Psoas muscle (tissue), 8 donors: ENCODE data around the gene GH2. TPM values are rescaled to one million over a fixed set of nuclear protein-coding genes. Genes with fewer than 3 reads are reported as not detected.

Experiments
- ATAC-seq, 4 donors: fragments of 200-7000 bp; cut with Tn5 transposase; one replicate each; pipeline ENCODE4 v1.9.1; 2020; ENCODE audit warnings: moderate library complexity in 3 of 4, mild to moderate bottlenecking in 2 of 4
- DNase-seq, 2 donors: peaks; one replicate each; pipeline ENCODE4 v3.0.0-alpha.2; 2020
- H3K27ac ChIP-seq: fragments of 200-600 bp; one replicate; pipeline ENCODE4 v1.8.0; 2022
- H3K27me3 ChIP-seq, 3 donors: fragments of 200-600 bp in 1 of 3; one replicate each; pipeline versions ENCODE4 v1.6.1 to v1.8.0; 2013 to 2022; ENCODE audit warnings: low read length in 2 of 3, mild to moderate bottlenecking in 2 of 3, moderate library complexity in 1 of 3; ENCODE audit not compliant: insufficient read depth in 3 of 3
- H3K36me3 ChIP-seq, 2 donors: fragments of 200-600 bp in 1 of 2; one replicate each; pipeline versions ENCODE4 v1.6.1 to v1.8.0; 2013 to 2022; ENCODE audit warnings: low read depth in 1 of 2, mild to moderate bottlenecking in 1 of 2, moderate library complexity in 1 of 2; ENCODE audit not compliant: insufficient read depth in 1 of 2
- H3K4me1 ChIP-seq: fragments of 200-600 bp; one replicate; pipeline ENCODE4 v1.8.0; 2022
- H3K4me3 ChIP-seq: fragments of 200-600 bp; one replicate; pipeline ENCODE4 v1.8.0; 2022; ENCODE audit warnings: mild to moderate bottlenecking
- H3K9me3 ChIP-seq: fragments of 200-600 bp; one replicate; pipeline ENCODE4 v1.8.0; 2022
- CTCF ChIP-seq: fragments of 200-600 bp; IDR thresholded peaks from one replicate; pipeline ENCODE4 v1.8.0; 2022; ENCODE audit warnings: antibody characterized with exemption
- WGBS, 3 donors: extraction: QIAGEN DNeasy Blood & Tissue Kit; methylation state at CpG; one replicate each; pipeline versions ENCODE4 v1.1.6 to v1.1.7; 2013; 5-methylcytosine and 5-hydroxymethylcytosine counted together
- intact Hi-C, 2 donors: fragments of 100-400 bp; cut with DNase I; formaldehyde crosslinking; loops; one replicate each; pipeline versions ENCODE4 v1.11.0 to v1.14.2; 2022
- polyA plus RNA-seq, 3 donors: library from polyadenylated mRNA; stranded (reverse); fragments of 200-250 nt; gene quantifications; one replicate each; pipeline ENCODE4 v1.2.3, GENCODE V29; 2013
- total RNA-seq, 4 donors: library from RNA; stranded (reverse); fragmentation: NEBNext Ultra II Directional in 2 of 4; extraction: Animal tissue kit (Norgen Biotek cat#: 25700) in 2 of 4; gene quantifications; one replicate each; pipeline versions ENCODE4 v1.2.1 to v1.2.4, GENCODE V29; 2021 to 2023
- donor health status: healthy with polysubstance abuse.
- donor health status: DM: no; HTN: no; CAD: no; lungs with moderate emphysema.
- donor health status: Bipolar disorder and iron deficiency.
- donor health status: healthy.
- donor health status: DM: yes; HTN: yes; CAD: no.
- donor health status: DM: no; HTN: no; CAD: no.
- donor health status: DM: no; HTN: no; CAD: no.
- donor health status: DM: yes; HTN: yes; CAD: no.

The GH2 gene
- total and polyA plus RNA-seq, 7 donors: not detected

DNA sequence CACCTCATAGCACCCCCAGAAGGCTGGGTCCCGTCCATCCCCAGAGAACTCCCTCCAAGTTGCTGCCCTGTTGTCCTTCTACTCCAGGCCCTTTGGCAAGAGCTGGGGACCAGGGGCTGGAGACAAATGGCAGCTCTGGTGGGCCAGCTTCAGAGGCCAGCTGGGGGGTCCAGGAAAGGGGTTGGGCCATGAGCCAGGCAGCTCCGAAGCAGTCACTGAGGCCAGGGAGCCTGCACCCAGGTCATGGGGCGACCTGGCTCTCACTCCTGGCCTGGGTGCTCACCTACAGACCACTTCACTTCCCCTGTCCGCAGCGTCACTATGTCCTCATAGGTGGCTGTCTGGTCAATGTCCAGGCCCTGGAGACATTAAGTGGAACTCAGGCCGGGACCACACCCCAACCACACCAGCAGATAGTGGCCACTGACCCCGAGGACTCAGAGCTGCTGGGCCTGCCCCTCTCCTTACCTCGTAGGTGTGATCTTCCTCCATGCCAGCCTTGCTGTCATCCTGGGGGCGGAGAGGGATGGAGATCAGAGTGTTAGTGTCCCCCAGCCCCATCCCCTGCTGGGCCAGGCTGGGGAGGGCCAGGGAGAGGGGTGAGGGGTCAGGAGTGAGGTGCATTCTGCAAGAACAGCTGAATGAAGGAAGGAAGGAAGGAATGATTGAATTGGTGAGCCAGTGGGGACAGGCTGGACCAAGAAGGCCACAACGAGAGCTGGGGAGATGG, 47.4 kb upstream of the GH2 start:
- no peak overlapping the region for H3K27ac ChIP-seq
- intact Hi-C loops: no loop called here
- H3K27me3 ChIP-seq: no peaks in the 10 kb centered on the region
- H3K36me3 ChIP-seq: no peaks in the 10 kb centered on the region
- 91 to 96% (median 95%) methylated on average over 10 of the region's 10 CpGs for WGBS, 3 donors
- H3K9me3 ChIP-seq: no peaks in the 10 kb centered on the region
- no peak for ATAC-seq
- H3K4me3 ChIP-seq: no peak overlapping the region
- H3K4me1 ChIP-seq: peaks cover 7% of the 10 kb centered on the region
- DNase-seq: no peak
- no peak for TF ChIP-seq CTCF

GRCh38 chr17:63928172-63928666, 46.5 kb upstream of the GH2 start:
- DNase-seq (no peak), ATAC-seq (no peak)

DNA sequence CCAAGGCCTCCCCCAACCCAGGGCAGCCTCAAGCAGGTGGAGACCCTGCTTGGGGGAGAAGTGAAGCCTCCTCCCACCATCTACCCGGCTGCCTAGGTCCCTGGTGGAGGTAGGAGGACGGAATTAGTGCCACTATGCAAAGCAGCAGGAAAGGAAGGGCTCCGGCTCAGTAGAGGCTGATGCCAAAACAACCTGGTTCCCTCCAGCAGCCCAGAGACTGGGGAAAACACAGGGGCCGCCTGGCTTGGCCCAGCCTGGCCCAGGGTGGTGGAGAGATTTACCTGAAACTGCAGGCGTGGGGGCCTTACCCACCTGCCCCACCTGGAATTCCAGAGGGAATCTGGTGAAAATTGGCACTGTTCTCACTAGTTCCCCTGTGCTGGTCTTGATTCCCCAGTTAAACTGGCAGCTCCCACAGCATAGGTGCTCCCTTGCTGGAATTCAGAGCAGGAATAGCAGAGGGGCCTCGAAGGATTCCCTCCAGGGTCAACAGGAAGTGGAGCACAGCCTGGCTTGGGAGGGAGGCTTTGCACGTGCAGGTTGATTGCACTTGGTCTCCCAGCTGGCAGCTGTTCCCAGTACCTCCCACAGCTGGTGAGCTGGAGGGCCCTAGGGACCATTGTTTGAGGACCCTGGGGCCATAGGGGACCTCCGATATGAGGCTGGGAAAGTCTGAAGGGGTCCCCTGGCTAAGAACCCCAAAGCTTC, 45.9 kb upstream of the GH2 start:
- H3K36me3 ChIP-seq: no peaks in the 10 kb centered on the region
- H3K4me1 ChIP-seq: peaks cover 7% of the 10 kb centered on the region
- intact Hi-C loops: no loop called here
- DNase-seq (no peak), ATAC-seq (no peak)
- no peaks in the 10 kb centered on the region for H3K27me3 ChIP-seq
- no peak overlapping the region for H3K27ac ChIP-seq
- no peak for TF ChIP-seq CTCF
- H3K4me3 ChIP-seq: no peak overlapping the region
- WGBS, 3 donors: 75 to 78% (median 76%) methylated on average over 8 of the region's 8 CpGs
- no peaks in the 10 kb centered on the region for H3K9me3 ChIP-seq

More at GRCh38 chr17:63928172-63928666, 46.5 kb upstream of the GH2 start:
- Histone ChIP-seq H3K4me1 (peaks cover 7% of the 10 kb centered on the region), H3K9me3 (no peaks in the 10 kb centered on the region), H3K27me3 (no peaks in the 10 kb centered on the region), H3K27ac (no peak overlapping the region), H3K36me3 (no peaks in the 10 kb centered on the region), H3K4me3 (no peak overlapping the region)
- intact Hi-C loops: no loop called here
- no peak for TF ChIP-seq CTCF
- WGBS, 3 donors: 86 to 93% (median 88%) methylated on average over 10 of the region's 10 CpGs

- 95 to 100% (median 100%) methylated on average over 2 of the region's 2 CpGs for WGBS, 3 donors
- Histone ChIP-seq H3K4me3 (no peak overlapping the region), H3K9me3 (no peaks in the 10 kb centered on the region), H3K4me1 (peaks cover 7% of the 10 kb centered on the region), H3K27me3 (no peaks in the 10 kb centered on the region), H3K36me3 (no peaks in the 10 kb centered on the region), H3K27ac (no peak overlapping the region)
- ATAC-seq (no peak), DNase-seq (no peak)
- TF ChIP-seq CTCF: no peak
- intact Hi-C loops: no loop called here
These were observed 44.4 kb upstream of the GH2 start for GRCh38 chr17:63926164-63926563.
